ENCODE data around the gene XRCC2. TPM values are rescaled to one million over a fixed set of nuclear protein-coding genes. Genes with fewer than 3 reads are reported as not detected.

The XRCC2 gene
- total RNA-seq, 4 donors from 2014 or later = under 0.01 to 8.7 (median 0.37) TPM; not detected in 1

- H3K27me3 ChIP-seq = no peaks in the 10 kb centered on the region
- no peak overlapping the region for H3K4me3 ChIP-seq
- H3K27ac ChIP-seq = no peak overlapping the region
- intact Hi-C loops (cut with DNase I; ENCODE audit: low total_unique reads) = no loop called here
- no peaks in the 10 kb centered on the region for H3K9me3 ChIP-seq
- H3K36me3 ChIP-seq = no peaks in the 10 kb centered on the region
- no peak for DNase-seq
- TF ChIP-seq, protein P1, sequence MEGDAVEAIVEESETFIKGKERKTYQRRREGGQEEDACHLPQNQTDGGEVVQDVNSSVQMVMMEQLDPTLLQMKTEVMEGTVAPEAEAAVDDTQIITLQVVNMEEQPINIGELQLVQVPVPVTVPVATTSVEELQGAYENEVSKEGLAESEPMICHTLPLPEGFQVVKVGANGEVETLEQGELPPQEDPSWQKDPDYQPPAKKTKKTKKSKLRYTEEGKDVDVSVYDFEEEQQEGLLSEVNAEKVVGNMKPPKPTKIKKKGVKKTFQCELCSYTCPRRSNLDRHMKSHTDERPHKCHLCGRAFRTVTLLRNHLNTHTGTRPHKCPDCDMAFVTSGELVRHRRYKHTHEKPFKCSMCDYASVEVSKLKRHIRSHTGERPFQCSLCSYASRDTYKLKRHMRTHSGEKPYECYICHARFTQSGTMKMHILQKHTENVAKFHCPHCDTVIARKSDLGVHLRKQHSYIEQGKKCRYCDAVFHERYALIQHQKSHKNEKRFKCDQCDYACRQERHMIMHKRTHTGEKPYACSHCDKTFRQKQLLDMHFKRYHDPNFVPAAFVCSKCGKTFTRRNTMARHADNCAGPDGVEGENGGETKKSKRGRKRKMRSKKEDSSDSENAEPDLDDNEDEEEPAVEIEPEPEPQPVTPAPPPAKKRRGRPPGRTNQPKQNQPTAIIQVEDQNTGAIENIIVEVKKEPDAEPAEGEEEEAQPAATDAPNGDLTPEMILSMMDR (IDR thresholded peaks at IDR 0.05) = no peak
- TF ChIP-seq POLR2A (IDR thresholded peaks at IDR 0.05) = no peak
- no peaks in the 10 kb centered on the region for H3K4me1 ChIP-seq
Observed at GRCh38 chr7:152624228-152624627, 51.7 kb downstream of the XRCC2 start.

GRCh38 chr7:152621426-152621825 is 54.5 kb downstream of the XRCC2 start:
- Histone ChIP-seq H3K27ac (no peak overlapping the region), H3K9me3 (no peaks in the 10 kb centered on the region), H3K27me3 (no peaks in the 10 kb centered on the region), H3K4me3 (no peak overlapping the region), H3K36me3 (no peaks in the 10 kb centered on the region), H3K4me1 (no peaks in the 10 kb centered on the region)
- intact Hi-C loops (cut with DNase I; ENCODE audit: low total_unique reads) = no loop called here
- no peak for TF ChIP-seq POLR2A (IDR thresholded peaks at IDR 0.05)
- TF ChIP-seq, protein P1 (IDR thresholded peaks at IDR 0.05) = no peak
- no peak for DNase-seq

DNA sequence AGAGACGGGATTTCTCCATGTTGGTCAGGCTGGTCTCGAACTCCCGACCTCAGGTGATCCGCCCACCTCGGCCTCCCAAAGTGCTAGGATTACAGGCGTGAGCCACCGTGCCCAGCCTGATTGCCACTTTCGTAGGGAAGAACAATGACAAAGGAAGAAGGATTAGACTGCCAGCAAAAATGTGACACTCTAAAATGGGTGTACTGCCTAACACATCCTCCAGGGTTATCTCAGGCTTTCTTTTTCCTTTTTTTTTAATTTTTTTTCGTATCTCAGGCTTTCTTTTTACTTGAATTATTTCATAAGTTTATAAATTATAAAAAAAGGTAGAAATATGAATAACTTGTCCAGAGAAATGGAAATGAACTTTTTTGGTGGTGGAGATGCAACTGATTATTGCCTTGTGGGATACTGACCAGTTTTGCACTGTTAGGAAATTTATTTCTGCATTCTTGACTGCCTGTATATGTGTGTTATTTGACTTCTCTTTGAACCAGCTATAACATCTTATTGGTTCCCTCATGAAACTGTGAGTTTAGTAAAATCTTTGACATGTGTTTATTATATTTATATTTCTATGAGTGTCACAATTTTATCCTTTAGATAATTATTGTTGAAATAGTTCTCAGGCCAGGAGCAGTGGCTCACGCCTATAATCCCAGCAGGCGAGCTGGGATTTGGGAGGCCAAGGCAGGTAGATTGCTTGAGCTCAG is 56.8 kb downstream of the XRCC2 start:
- intact Hi-C loops (cut with DNase I; ENCODE audit: low total_unique reads) = no loop called here
- no peaks in the 10 kb centered on the region for H3K4me1 ChIP-seq
- no peak overlapping the region for H3K4me3 ChIP-seq
- DNase-seq = no peak
- TF ChIP-seq, protein P1 (IDR thresholded peaks at IDR 0.05) = no peak
- TF ChIP-seq POLR2A (IDR thresholded peaks at IDR 0.05) = no peak
- H3K27me3 ChIP-seq = no peaks in the 10 kb centered on the region
- no peaks in the 10 kb centered on the region for H3K36me3 ChIP-seq
- no peak overlapping the region for H3K27ac ChIP-seq
- H3K9me3 ChIP-seq = no peaks in the 10 kb centered on the region

- Histone ChIP-seq H3K4me3 (no peak overlapping the region), H3K27me3 (no peaks in the 10 kb centered on the region), H3K36me3 (no peaks in the 10 kb centered on the region), H3K9me3 (no peaks in the 10 kb centered on the region), H3K4me1 (no peaks in the 10 kb centered on the region), H3K27ac (no peak overlapping the region)
- no peak for TF ChIP-seq POLR2A (IDR thresholded peaks at IDR 0.05)
- TF ChIP-seq, protein P1 (IDR thresholded peaks at IDR 0.05) = no peak
- no peak for DNase-seq
- intact Hi-C loops (cut with DNase I; ENCODE audit: low total_unique reads) = no loop called here
Observed at GRCh38 chr7:152618427-152618826, 57.5 kb downstream of the XRCC2 start.

GRCh38 chr7:152617056-152617455 is 58.9 kb downstream of the XRCC2 start:
- H3K36me3 ChIP-seq = no peaks in the 10 kb centered on the region
- no peaks in the 10 kb centered on the region for H3K27me3 ChIP-seq
- H3K27ac ChIP-seq = no peak overlapping the region
- intact Hi-C loops (cut with DNase I; ENCODE audit: low total_unique reads) = no loop called here
- DNase-seq = no peak
- no peak overlapping the region for H3K4me3 ChIP-seq
- H3K4me1 ChIP-seq = no peaks in the 10 kb centered on the region
- H3K9me3 ChIP-seq = no peaks in the 10 kb centered on the region
- TF ChIP-seq, protein P1 (IDR thresholded peaks at IDR 0.05) = no peak
- no peak for TF ChIP-seq POLR2A (IDR thresholded peaks at IDR 0.05)

Measured in uterus (tissue), 4 donors.